Measurements from ENCODE around the gene CNN1.
"Not testable (repeated sequence)": the region's sequence is repeated elsewhere in the genome, so short reads cannot be mapped to it uniquely, and the experiment has no call there.

The CNN1 gene

DNA sequence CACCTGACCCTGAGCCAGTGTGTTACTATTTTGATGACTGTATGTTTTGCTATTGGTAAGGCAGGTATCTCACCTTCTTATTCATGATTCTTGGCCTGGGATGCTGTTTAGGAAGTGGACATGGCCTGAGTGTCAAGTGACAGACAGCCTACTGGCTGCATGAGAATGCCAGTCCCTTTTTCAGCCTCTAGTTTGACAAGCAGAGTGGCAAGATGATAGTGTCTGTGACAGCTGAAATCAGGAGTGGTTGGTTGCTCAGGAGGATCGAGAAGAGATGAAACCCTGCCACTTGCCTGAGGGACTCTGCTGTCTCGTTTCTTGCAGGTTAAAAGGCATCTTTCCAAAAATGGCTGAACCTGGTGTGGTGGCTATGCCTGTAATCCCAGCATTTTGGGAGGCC is 27.5 kb downstream of the CNN1 start:
- no peak for DNase-seq

DNA sequence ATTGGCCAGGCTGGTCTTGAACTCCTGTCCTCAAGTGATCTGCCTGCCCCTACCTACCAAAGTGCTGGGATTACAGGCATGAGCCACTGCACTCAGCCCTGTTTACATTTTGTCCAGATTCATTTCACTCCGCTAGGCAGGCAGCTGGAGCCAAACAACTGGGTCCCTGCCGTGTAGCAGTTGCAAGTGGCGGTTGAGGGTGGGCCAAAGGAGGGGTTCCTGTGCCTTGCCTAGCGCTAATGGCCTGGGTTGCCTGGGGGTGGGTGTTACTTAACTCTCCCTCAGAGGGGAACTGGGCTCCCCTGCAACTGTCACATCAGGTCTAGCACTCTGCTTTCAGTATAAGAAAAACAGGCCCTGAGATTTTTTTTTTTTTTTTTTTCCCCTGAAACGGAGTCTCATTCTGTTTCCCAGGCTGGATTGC is 31.4 kb downstream of the CNN1 start:
- peak; percentile 71 for DNase-seq

DNA sequence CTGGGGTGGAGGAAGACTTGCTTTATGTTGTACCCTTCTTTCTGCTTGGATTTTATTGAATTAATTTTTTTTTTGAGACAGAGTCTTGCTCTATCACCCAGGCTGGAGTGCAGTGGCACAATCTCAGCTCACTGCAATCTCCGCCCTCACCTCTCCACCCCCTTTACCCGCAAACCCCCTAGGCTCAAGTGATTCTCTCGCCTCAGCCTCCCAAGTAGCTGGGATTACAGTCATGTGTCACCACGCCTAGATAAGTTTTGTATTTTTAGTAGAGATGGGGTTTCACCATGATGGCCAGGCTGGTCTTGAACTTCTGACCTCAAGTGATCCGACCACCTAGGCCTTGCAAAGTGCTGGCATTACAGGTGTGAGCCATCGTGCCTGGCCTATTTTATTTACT is 34.7 kb downstream of the CNN1 start:
- peak; percentile 48 for DNase-seq

DNA sequence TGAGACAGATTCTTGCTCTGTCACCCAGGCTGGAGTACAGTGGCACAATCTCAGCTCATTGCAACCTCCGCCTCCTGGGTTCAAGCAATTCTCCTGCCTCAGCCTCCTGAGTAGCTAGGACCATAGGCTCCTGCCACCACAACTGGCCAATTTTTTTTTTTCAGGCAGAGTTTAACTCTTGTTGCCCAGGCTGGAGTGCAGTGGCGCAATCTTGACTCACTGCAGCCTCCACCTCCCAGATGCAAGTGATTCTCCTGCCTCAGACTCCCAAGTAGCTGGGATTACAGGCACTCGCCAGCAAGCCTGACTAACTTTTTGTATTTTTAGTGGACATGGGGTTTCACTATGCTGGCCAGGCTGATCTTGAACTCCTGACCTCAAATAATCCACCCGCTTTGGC is 35.1 kb downstream of the CNN1 start:
- not testable (repeated sequence) for DNase-seq

DNA sequence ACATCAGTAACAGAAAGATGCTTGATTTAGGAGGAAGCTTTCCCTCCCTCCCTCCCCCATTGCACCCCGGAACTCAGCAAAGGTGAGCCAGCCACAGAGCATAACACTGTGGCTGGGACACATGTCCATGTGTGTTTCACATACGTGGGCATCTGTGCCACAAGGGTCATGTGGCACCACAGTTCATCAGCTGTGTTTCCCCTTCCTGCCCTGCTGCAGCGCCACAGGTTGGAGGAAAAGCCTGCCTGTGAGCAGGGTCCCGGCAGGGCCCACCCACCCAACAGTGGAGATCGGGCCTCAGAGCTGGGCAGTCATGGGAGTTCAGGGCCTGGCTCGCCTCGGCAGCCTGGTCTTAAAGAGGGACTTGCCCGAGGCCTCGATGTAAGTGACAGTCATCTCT is 36.0 kb downstream of the CNN1 start:
- no peak for DNase-seq

DNA sequence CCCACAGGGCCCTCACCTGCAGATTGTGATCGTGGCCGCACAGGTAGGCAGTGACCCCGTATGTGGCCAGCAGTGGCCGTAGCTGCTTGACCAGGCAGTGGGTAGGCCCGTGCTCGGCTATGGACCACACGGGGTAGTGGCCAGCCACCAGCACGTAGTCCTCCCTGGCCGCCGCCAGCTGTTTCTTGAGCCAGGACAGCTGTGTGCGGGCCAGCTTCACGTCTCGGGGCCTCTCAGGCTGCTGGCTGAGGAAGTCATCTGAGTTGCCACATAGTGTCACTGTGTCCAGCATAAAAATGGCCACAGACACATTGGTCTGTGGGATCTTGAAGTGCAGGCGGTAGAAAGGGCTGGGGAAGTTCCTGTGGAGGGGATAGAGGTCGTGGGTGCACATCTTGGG is 37.6 kb downstream of the CNN1 start:
- DNase-seq = no peak

DNA sequence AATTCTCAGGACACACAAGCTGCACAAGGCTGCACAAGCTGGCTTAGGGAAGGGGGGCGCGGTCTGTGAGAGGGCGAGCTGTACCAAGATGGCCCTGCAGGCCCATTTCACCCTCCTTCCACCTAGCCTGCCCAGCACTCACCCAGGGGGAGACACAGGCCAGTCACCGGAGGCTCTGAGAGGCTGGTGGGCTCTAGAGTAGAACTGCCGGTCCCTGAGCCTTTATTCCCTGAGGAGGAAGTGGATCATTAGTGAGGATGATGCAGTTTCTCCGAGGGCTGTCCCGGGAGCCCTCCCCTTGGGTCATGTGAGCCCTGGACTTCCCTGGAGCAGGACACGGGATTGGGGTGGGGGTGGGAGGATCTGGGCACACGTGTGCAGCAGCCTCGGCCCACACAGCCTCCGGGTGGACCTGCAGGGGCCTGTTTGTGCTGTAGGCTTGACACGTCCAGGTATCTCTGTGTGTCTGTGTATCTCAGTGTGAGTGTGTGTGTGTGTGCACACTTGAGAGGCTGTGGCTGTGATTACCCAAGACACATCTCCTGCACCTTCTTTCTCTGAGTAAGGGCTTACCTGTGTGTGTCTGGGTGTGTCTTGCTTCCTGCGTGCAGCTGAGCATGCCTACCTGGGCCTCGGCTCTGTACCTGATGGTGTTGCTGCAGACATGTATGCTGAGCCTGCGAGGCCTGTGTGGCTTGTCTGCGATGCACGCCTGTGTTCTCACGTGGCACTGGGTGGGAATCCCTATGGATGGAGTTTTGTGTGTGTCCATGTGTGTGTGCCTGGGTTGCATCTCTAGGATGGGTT is 39.0 kb downstream of the CNN1 start, which contains the start of gene ACP5:
Gene ACP5 (minus strand): TSS at position 195 of the 807 bp plus-strand sequence. CDS start 328 bp downstream, outside the sequence.
- DNase-seq = no peak

DNA sequence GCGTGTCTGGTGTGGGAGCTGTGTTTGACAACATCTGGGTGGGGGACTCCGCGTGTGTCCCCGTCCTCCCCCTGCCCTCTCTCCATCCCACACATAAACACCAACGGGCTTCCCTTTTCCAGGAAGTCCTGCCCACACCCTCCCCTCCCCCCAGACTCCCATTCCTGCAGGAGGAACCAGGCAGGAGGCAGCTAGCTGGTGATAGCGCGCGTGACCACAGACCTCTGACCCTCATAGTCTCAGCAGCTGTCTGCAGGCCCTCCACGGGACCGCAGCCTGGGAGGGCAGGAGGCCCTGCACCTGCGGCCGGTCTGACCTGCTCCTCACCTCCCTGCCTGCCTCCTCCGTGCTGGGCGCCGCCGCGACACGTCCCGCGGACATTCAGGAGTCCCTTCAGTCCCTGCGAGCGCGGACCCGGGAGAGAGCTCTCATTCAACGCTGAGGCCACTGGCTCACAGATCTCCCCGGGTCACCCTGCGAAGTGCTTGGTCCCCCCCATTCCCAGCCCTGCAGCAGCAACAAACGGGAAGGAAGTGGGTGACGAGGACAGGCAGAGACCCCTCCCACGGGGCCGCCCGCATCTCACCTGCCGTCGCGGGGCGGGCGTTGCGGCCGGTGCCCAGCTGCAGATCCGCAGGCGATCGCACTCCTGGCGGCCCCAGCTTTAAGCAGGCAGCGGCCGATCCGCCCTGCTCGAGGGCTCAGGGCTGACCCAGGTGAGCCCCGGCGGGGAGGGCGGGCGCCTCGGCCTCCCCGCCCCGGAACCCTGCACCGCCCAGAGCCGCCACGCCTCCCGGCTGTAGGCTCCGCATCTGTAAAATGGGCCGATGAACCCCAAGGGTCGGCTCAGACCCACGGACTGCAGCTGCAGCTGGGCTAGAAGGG is 39.8 kb downstream of the CNN1 start:
- DNase-seq = peak; percentile 98

DNA sequence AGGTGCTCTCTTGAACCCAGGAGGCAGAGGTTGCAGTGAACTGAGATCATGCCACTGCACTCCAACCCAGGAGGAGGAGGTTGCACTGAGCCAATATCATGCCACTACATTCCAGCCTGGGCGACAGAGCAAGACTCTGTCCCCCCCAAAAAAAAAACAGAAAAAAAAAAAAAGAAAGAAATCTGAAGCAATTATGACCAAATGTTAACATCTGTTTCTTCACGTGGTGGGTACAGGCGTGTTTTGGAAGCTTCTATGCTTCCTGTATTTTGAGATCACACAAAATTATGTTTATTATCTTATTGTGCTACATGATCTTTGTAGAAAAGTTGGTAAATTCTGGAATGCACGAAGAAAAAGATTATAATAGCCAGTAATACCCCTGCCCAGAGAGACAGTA is 41.5 kb downstream of the CNN1 start:
- no peak for DNase-seq

DNA sequence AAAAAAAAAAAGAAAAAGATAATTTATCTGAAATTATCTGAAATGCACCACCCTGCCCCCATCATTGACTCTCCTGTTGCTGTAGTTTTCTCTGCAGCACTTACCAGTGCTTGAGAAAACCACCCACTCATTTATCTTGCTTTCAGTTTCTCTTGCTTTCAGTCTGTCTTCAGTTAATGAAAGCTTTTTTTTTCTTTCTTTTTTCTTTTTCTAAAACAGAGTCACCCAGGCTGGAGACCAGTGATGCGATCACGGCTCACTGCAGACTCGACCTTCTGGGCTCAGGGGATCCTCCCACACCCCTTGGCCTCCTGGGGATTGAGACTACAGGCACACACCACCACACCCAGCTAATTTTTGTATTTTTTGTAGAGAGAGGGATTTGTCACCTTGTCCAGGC is 43.1 kb downstream of the CNN1 start:
- peak; percentile 99 for DNase-seq

DNA sequence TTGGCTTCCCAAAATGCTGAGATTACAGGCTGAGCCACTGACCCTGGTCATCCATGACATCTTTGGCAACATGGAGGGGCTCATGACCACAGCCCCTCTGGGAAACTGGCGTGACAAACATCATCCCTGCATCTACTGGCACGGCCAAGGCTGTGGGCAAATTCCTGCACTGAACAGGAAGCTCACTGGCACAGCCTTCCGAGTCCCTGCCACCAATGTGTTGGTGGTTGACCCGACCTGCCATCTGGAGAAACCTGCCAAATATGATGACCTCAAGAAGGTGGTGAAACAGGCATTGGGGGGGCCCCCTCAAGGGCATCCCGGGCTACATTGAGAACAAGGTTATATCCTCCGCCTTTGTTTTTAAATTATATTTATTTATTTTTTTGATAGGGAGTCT is 47.7 kb downstream of the CNN1 start:
- no peak for DNase-seq

DNA sequence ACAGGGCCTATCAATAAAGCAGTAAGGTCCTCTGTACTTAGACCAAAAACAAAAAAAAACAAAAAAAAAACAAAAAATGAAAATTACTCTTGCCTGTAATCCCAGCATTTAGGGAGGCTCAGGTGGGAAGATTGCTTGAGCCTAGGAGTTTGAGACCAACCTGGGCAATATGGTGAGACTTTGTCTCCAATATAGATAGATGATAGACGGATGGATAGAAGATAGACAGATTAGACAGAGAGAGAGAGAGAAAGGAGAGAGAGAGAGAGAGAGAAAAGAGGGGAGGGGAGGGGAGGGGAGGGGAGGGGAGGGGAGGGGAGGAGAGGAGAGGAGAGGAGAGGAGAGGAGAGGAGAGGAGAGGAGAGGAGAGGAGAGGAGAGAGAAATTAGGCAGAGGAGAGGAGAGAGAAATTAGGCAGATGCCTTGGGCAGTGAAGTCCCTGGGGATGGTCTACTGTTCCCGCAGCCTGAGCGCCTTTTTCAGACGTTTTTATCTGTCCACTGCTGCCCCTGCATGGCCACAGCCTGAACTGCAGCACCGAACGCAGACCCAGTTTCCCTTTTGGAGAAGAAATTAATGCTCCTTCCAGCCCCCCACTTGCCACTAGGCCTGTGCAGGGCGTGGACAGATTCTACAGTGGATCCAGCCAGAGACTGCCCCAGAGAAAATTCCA is 48.8 kb downstream of the CNN1 start:
- peak; percentile 98 for DNase-seq

DNA sequence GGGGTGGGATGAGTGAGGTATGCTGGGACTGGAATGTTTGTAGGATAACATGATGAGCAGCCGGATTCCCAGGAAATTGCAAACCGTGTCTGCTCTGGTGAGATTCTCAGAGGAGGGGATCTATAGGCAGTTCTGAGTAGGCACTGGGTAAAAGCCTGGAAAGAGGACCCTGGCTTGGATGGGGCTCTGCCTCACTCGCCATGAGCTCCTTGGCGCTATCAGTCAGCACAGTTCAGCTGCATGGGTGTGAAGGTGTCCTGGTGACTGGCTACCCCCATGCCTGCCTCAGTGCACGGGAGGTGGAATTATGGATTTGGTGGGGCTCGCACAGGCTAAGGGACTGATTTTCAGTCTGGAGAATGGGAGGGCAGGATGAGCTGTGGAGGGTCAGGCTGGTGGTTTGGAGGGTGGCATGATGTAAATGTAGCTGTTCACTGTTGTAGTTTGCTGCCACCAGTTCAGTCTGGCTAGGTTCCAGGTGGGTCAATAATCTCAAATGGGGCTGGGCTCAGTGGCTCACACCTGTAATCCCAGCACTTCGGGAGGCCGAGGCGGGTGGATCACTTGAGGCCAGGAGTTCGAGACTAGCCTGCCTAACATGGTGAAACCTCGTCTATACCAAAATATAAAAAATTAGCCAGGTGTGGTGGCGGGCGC is 49.5 kb downstream of the CNN1 start:
- DNase-seq = no peak

DNA sequence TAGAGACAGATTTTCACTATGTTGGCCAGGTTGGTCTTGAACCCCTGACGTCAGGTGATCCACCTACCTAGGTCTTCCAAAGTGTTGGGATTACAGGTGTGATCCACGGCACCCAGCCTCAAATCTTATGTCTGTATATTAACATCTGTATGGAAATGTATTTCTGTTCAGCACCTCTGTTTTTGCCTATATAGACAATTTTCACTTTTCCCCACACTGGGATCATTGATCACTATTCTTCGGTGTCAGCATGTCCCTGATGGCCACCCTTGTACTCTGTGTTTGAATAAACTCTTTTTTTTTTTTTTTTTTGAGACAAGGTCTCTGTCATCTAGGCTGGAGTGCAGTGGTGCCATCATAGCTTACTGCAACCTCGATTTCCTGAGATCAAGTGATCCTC is 55.4 kb downstream of the CNN1 start:
- DNase-seq = no peak

DNA sequence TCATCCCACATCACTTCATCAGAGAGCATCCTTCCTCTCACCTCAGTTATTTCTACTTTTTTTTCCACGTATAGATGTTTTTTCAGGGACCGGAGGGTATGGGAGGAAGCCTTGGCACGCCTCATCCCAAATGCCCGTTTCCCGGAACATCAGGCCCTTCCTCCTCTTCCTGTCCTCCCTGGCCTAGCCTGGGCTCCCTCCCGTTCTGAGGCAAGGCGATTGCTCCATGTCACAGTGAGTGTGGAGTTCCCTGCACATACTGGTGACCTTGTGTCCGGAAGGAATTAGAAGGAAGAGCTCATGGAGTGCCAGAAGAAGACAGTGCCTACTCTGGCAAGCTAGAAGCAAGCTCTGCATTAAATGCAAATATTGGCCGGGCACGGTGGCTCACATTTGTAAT is 57.5 kb downstream of the CNN1 start:
- no peak for DNase-seq

DNA sequence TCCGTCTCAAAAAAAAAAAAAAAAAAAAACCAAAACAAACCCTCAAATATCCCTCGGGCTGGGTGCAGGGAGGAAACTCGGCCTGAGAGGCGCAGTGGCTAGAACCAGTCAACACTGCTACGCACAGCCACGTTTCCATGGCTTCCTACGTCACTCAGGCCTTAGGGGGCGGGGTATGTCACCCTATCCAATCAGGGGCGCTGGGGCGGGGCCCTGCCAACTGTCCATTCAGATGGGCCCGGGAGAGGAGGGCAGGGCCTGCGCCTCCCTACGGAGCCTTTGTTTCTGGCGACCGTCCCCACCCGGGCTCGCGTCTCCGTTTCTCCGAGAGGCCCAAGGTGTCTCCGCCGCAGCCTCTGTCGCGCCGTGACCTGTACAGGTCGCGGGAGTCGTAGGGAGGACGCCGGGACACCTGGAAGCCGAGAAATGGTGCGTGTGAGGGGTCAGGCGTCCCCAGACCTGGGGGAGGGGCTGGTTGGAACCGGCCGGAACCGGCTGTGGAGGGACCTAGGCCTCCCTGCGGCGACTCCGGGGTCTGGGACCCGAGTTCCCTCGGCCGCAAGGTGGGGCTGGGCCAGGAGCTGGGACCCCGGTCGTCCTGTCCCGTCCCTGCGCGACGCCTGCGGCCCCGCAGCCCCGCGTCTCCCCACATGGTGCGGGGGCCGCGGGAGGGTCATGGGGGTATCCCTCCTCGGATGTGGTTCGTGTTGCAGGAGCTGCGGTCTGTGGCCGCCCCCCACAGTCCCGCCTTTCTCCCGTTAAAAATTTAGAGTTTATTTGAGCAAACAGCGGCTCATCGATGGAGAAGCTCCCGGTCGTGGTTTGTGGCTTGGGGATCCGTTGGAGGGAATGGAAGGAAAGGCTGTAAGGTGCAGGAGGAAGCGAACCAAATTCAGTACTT is 58.8 kb downstream of the CNN1 start, which contains the start of gene ZNF627:
Gene ZNF627 (plus strand): TSS at position 282 of the 901 bp plus-strand sequence. CDS start 145 bp downstream, at position 427.
- peak; percentile 100 for DNase-seq

DNA sequence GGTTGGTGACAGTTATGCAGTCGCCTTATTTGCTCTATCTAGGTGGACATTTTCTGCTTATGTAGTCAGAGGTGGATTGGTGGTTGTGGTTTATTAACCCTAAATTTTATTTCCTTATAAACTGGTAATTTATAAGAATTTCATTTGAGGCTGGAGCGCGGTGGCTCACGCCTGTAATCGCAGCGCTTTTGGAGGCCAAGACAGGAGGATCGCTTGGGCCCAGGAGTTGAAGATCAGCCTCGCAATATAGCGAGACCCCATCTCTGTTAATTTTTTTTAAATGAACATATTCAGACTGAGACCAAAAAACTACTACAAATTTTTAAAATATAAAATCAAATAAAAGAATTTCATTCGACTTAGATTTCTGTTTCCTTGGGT is 59.4 kb downstream of the CNN1 start:
- no peak for DNase-seq

DNA sequence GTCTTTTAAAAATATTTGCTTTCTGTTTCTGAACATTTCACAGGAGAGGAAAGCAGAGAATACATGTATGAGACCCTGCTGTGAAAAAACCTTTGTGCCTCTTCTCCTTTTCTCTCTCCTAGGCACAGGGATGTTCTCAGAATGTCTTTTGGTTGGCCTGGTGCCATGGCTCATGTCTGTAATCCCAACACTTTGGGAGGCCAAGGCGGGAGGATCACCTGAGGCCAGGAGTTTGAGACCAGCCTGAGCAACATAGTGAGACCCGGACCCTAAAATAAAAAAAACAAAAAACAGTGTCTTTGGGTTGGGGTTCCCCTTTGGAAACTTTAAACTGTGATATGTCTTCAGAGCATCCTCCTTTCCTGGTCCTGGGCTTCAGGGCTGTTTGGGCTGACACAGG is 60.1 kb downstream of the CNN1 start:
- no peak for DNase-seq

DNA sequence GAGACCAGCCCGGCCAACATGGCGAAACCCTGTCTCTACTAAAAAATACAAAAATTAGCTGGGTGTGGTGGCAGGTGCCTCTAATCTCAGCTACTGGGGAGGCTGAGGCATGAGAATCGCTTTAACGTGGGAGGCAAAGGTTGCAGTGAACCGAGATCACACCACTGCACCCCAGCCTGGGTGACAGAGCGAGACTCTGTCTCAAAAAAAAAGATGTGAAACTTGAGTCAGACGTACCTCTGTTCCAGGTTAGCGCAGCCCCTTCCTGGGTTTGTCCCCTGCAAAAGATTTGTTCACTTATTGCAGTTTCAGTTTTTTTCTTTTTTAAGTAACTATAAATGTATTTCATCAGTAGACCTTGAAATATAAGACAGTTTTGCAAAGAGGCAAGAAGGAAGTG is 61.1 kb downstream of the CNN1 start:
- not testable (repeated sequence) for DNase-seq
